D341Med (cell line): ENCODE data around the gene HECW1.
"Not testable (repeated sequence)": the region's sequence is repeated elsewhere in the genome, so short reads cannot be mapped to it uniquely, and the experiment has no call there.

ENCODE experiments used
- DNase-seq: peaks from one replicate; pipeline ENCODE4 v3.0.0; 2012; ENCODE audit warnings: low spot score

HECW1 gene

DNA sequence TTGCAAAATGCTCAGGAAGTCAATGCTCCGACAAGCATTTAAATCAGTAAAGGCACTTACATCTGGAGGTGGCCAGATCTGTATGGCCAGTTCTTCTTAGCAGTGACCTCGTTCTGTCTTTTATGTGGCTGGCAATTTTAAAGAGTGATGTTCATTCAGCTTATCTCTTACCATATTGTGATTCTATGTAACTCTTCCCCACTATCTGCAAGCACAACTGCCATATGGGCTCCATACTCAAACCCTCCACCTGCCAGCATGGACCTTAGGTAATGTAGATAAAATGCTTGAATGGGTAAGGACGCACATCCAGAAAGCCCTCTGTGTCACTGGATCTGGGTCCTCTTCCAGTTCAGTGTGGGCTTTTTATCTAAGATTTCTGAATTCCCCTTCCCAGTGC, 428.0 kb downstream of the HECW1 start:
- DNase-seq = no peak

DNA sequence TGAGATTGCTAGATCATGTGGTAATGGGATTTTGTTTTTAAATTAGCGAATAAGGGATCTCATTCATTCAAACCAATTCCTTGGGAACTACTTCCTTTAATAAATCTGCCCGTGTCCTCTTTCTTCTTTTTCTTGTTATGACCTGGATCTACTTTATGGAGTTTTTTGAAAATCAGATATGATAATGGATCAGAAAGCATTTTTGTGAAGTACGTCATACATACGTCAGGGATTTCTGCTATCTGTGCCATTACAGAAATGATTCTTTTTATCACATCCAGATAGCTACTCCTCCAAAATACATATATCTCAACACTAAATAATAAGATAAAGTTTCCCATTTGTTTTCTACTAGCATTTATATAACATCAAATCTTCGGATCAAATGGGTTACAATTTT, 430.3 kb downstream of the HECW1 start:
- DNase-seq = no peak

DNA sequence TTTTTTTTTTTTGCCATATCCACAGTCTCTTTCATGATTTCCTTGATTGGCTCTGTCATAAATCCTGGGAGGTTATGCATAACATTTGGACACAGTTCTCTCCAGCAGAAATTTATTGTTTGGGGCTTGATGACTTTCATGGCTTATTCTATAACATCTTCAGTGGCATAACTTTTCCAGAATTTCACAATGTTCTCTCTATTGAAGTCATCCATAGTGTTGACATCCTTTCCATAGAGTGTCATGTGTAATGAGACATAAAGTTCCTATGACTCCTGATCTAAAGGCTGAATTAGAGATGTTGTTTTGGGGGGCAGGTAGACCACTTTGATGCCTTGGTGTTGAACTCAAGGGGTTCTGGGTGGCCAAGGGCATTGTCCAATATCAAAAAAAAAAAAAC, 433.8 kb downstream of the HECW1 start:
- no peak for DNase-seq

- no peak for DNase-seq
Measured at GRCh38 chr7:43550427-43550826, 438.0 kb downstream of the HECW1 start.

DNA sequence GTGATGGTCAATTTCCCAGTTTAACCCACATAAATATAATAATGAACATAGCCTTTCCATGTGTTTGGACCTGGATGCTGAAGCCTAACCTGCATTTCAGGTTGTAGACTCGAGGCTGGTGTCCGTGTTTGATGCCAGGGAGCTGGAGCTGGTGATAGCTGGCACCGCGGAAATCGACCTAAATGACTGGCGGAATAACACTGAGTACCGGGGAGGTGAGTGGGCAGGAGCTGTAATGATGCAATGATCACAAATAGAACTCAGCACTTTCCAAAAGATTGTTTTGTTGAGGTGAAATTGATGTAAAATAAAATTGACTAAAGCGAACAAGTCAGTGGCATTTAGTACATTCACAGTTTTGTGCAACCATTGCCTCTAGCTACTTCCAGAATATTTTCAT, 439.7 kb downstream of the HECW1 start:
- no peak for DNase-seq

DNA sequence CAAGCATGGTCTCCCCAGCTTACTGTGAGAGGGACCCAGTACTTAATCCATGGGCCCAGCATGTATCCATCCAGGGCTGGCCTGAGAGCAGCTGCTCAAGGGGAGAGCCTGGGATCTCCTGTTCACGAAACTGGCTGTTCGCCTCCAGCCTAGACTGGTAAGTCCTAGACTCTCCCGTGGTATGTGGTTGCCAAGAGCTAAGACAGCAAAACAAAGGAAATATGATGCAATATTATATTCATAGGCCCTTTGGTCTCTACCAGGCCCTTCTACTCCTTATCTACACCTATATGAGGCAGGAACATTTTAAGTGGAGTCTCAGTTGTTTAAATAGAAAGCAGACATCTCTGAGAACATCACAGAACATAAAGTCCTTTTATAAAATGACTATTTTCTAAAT, 441.6 kb downstream of the HECW1 start:
- no peak for DNase-seq

GRCh38 chr7:43554423-43554822, 442.0 kb downstream of the HECW1 start:
- no peak for DNase-seq

- no peak for DNase-seq
Measured at GRCh38 chr7:43557831-43558495, 445.5 kb downstream of the HECW1 start.

DNA sequence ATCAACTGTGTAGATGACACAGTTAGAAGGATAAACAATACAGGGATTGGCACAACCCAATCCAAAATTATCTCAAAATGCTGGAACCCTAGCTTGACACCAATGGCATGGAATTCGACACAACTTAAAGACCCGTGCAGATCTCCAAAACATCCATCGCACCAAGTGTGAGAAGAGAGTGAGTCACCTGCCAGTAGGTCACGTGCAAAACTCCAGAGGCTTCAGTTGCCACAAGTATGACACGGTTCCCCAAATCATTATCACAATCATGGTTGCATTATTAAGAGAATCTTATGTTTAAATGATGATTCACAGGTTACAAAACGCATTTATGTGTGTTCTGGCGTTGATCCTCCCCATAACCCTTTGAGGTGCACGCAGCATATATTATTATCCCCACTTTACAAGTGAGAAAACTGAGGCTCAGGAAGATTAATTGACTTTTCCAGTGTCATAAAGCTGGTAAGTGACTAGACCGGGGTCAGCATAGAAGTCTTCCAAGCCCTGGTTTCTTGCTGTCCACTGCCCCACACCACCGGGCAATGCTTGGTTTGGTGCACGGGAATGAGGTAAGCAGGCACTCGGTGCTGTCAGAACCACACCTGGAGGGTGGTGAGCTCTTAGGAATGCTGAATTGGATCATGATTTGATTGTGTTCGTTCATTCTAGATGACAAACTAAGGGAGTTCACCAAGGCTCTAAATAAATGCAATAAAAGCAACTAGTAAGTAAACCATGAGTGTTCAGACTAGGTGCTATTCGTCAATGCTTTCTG, 446.9 kb downstream of the HECW1 start:
- no peak for DNase-seq

GRCh38 chr7:43559946-43560335, 447.5 kb downstream of the HECW1 start:
- no peak for DNase-seq

DNA sequence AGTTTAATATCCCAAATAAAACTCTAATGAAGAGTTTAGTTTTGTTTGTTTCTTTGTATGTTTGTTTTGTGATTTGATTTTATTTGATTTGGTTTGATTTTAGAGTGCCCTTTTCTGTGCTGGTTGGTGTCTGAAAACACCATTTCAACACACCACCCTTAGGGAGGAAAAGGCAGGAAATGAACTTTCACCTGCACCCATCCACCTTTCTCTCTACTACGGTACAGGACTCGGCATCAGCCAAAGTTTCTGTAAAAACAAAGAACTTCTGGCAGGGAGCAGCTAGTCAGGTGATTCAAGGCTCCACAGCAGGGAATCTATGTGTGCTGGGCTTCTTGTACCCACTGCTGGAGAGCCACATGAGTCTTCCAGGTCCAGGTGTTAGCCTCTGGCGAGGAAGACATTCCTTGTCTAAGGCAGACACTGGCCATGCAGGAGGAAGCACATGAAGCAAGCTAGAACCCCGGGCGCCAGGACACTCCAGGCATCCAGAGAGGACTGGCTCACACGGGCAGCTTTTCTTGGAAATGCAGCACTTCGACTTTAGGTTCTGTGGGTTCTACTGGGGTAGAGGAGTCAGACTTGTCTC, 448.4 kb downstream of the HECW1 start:
- no peak for DNase-seq

GRCh38 chr7:43562383-43562782, 449.9 kb downstream of the HECW1 start:
- DNase-seq = no peak

DNA sequence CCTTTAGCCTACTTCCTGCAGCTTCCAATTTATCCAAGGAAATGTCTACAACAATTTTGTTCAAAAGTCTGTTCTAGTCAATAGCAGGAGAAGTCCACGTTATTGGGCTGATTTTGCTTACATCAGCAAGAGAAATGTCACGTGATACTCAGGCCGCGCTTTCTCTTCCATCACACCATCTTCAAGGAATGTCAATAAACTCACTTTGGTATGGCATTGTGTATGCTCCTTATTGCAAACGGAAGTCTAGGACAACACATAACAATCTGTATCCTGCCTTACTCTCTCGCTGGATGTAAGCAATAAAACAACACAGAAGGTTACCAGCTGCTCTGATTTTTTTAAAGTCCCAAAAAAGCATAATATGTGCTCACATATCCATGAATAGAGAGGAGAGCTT, 453.3 kb downstream of the HECW1 start:
- no peak for DNase-seq

DNA sequence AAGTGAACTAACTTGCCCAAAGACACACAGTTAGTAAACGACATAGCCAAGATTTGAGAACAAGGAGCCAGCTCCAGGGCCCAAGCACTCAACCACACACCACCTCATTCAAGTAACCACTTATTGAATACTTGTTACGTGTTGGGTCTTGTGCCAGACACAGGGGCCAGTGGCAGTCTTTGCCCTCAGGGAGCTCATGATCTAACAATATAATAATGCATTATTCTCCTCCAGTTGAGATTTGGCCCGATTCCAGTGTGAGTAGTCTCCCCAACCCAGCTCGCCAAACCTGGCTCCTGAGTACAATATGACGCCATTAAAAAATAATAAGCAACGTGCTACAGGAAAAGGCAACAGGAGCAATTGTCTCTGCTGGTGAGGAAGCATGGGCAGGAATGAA, 456.1 kb downstream of the HECW1 start:
- DNase-seq = no peak

DNA sequence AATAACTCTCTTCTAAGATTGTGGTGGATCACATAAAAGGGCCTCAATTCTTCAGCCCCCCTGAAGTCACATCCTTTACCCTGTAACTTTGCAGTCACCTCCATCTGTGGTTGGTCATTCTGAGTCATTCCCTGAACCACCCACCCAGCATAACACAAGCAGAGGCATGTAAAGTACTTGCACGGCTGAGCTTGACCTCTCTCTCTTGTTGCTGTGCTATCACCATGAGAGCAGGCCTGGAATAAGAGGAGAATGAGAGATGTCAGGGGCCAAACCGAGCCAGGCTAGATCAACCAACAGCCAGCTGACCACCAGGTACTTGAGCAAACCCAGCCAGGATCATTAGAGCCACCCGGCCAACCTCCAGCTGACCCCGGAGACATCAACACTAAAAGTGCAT, 457.0 kb downstream of the HECW1 start:
- DNase-seq = no peak

- DNase-seq = no peak
Measured at GRCh38 chr7:43570688-43571365, 458.4 kb downstream of the HECW1 start.

- DNase-seq = no peak
Measured at GRCh38 chr7:43572516-43573049, 460.1 kb downstream of the HECW1 start.

GRCh38 chr7:43573832-43574231, 461.4 kb downstream of the HECW1 start:
- DNase-seq = not testable (repeated sequence)

DNA sequence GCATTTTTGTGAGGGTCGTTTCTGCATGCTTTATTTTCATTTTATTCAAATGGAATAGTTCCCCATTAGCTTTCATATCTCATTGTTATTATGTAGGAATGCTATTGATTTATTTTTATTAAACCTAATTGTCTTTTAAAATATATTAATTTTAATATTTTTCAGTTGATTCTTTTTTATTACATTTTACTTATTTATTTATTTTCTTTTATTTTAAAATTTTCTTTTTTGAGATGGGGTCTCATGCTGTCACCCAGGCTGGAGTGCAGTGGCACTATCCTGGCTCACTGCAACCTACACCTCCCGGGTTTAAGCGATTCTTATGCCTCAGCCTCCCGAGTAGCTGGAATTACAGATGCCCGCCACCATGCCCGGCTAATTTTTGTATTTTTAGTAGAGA, 463.1 kb downstream of the HECW1 start:
- no peak for DNase-seq

DNA sequence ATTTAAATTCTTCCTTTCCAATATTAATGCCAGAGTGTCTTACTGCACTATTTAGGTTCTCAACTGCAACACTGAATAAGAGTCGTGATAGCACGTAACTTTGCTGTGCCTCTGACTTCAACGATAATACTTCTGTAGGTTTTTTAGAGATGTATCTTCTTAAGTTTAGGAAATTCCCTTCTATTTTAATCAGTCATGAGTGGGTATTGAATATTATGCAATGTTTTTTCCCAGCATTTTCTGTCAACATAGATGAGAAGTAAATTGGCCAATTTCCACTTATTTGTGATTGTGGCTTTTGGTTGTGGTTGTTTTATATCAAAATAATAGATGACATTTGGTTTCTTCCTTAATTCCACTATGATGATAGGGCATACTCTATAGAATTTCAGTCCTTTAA, 463.8 kb downstream of the HECW1 start:
- no peak for DNase-seq

DNA sequence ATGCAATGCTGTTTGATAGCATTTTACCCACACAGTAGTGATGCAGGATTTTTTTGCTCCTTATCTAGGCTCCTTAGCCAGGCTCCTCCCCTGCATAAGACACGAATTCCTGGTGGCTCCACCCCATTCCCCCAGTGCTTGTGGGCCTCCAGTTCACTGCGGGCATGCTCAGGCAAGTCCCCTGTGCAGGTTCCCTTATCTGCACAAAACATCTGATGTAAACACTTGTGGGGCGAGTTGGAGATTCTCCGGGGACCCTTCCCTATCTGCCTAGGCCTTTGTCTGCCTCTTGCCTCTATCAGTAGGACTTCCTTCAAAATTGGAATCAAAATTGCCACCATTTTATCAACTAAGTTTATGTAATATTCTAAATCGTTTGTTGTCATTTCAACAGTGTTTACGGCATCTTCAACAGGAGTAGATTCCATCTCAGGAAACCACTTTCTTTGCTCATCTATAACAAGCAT, 465.1 kb downstream of the HECW1 start:
- no peak for DNase-seq
